Umbilical cord (tissue), 2 donors: ENCODE results near the gene ID1. TPM values are rescaled to one million over a fixed set of nuclear protein-coding genes. Genes with fewer than 3 reads are reported as not detected.
A peak's percentile ranks its signal among the peaks of the same experiment; 100 is the strongest.
"Not testable (repeated sequence)": the region's sequence is repeated elsewhere in the genome, so short reads cannot be mapped to it uniquely, and the experiment has no call there.

Experiments
- DNase-seq: peaks from one replicate; pipeline ENCODE4 v3.0.0-alpha.2; 2015; ENCODE audit warnings: low spot score
- total RNA-seq: library from RNA; depleted of rRNA; stranded (reverse); fragments of >200 nt; gene quantifications from one replicate; pipeline ENCODE4 v1.2.3, GENCODE V29; 2014; ENCODE audit warnings: low replicate concordance; ENCODE audit not compliant: insufficient read depth

The ID1 gene
- total RNA-seq, 1 donor from 2014 or later = 224 TPM

DNA sequence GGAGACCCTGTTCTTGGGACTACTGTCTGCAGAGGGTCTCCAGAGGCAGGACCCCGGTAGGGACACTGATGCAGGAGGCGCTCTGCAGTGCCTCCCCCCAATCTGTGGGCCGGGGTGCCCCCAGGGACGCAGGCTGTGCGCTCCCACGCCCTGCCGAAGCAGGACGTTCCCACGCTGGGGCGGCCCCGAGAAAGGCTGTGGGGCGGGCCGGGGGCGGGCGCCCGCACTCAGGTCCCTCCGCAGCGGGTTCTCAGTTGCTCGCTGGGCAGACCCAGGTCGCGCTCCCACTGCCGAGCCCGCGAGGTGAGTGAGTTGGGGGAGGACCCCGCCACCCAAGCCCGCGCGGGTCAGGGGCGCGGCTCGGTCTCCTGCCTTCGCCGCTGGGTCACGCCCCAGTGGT lies 32.6 kb downstream of the ID1 start, which contains the start of gene COX4I2:
Gene COX4I2, plus strand, starts transcription at position 253 of the 400 bp plus-strand sequence. CDS start 1,106 bp downstream, outside the sequence.
- peak; percentile 19 for DNase-seq

DNA sequence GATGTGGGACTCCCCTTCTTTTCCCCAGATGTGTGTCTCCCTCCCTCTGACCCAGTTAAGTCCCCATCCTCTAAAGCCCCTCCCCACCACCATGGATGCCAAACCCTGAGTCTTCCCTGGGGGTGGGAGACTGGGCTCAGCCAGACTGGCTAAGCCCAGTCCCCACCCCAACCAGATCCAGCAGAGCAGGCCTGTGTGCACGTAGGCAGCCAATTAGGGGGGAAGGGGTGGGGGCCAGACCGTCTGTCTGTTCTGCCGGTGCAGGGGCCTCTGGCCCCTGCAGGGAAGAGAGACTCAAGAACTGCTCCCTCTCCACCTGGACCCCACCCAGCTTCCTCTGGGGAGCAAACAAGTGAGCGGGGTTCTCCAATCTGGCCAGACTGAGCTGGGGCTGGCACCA lies 33.2 kb downstream of the ID1 start:
- DNase-seq = peak; percentile 54

DNA sequence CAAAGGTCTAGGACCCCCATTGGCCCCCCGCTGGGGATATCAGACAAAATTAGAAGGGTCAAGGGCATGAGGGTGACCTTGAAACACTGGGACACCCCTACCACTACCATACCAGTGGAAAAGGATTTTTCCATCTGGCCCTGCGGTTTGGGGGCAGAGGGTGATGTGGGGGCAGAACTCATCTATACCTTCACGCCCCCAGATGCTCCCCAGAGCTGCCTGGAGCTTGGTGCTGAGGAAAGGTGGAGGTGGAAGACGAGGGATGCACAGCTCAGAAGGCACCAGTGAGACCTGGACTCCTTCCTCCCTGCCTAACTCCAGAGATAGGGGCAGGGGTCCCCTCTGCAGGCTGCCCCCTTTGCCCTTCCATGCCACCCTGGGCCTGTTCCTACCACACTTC lies 33.7 kb downstream of the ID1 start:
- no peak for DNase-seq

DNA sequence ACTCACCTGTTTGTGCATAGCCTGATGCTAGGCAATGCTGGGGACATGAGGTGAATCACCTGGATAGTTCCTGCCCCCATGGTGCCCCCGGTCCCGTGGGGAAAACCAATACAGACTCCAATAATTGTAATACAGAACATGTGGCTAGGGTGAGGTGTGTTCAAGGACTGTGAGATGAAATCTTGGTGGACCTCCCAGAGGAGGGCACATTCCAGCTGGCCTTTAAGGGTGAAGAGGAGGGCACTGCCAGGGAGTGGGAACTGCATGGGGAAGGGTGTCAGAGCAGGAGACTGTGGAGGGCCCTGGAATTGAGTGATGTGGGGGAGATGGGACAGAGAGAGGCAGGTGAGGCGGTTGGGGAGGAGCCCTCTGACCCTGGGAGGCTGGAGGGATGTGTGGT lies 35.2 kb downstream of the ID1 start:
- no peak for DNase-seq

DNA sequence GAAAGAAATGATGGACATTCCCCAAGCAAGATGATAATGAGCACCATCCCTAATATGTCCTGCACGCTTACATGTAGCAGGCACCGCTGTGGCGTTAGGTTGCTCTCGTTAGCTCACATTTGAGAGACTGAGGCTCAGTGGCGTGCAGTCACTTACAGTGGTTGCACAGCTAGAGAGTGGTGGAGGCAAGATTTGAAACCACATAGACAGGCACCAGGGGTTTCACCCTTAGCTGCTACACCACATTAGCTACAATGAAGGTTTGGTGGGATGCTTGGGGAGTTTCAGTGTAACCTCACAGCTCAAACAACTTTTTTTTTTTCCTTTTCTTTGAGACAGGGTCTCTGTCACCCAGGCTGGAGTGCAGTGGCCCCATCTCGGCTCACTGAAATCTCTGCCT lies 36.3 kb downstream of the ID1 start:
- no peak for DNase-seq

DNA sequence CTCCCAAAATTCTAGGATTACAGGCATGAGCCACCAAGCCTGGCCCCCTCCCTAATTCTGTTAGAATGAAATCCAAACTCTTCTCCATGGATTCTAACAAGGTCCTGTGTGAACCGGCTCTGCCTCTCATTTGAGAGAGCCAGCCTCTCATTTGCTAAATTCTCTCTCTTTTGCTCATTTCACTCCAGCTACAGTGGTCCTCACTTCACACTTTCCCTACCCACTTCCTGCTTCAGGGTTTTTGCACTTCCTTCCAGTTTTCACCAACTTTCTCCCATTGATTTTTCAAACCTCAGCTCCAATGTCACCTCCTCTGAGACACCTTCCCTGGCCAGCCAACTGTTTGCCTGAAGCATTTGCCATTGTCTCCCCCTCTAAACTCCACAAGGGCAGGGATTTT lies 37.7 kb downstream of the ID1 start:
- DNase-seq = no peak

DNA sequence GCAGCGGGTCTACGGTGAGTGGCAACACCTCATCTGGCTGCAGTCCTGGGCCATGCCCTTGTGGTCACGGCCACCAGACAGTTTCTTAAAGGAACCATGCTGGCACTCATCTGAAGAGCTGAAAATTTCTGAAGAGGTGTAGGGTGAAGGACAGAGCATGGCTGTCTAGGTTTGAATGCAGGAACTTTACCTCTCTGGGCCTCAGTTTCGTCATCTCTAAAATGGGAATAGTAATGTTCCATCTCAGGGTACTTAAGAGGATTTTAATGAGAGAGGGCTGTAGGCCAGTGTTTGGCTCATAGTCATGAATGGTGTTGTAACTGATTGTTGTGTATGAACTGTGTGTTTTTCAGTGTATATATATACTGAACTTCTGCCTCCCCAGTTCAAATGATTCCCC lies 38.4 kb downstream of the ID1 start:
- no peak for DNase-seq

DNA sequence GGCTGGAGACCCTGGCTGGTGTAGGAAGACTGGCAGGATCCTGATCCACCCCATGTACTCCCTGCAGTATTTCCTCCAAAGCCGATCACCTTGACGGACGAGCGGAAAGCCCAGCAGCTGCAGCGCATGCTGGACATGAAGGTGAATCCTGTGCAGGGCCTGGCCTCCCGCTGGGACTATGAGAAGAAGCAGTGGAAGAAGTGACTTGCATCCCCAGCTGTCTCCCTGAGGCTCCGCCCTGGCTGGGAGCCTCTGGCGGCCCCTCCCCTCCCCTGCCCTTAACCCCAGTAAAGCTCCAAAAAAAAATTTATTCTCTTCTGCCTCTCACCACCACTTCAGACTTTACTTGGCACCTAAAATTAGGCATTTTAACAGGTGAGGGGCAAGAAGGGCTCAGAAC lies 39.6 kb downstream of the ID1 start:
- no peak for DNase-seq

DNA sequence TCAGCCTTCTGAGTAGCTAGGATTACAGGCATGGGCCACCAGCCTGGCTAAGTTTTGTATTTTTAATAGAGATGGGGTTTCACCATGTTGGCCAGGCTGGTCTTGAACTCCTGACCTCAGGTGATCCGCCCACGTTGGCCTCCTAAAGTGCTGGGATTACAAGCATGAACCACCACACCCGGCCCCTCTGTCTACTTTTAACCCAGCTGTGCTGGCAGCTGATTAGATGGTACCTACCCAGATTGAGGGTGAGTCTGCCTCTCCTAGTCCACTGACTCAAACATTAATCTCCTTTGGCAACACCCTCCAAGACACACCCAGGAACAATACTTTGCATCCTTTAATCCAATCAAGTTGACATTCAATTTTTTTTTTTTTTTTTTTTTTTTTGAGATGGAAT lies 43.0 kb downstream of the ID1 start:
- not testable (repeated sequence) for DNase-seq

DNA sequence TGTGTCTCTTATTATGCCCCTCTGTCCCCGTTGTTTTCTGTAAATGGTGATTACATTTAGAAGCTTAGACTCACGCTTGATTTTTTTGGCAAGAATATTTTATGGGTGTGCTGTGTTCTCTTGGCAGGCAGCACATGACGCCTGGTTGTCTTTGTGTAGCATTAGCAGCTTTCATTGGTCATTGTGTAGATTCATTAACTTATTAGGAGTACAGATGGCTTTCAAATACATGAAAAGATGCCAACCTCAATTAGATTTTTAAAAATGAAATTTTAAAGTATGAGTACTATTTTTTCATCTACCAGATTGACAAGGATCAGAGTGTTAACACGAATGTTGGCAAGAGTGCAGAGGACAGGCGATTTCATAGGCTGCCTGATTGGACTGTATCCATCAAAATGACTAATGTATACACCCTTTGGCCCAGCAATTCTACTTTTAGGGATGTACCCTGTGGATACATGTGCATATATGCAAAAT lies 47.9 kb downstream of the ID1 start:
- DNase-seq = peak; percentile 69

DNA sequence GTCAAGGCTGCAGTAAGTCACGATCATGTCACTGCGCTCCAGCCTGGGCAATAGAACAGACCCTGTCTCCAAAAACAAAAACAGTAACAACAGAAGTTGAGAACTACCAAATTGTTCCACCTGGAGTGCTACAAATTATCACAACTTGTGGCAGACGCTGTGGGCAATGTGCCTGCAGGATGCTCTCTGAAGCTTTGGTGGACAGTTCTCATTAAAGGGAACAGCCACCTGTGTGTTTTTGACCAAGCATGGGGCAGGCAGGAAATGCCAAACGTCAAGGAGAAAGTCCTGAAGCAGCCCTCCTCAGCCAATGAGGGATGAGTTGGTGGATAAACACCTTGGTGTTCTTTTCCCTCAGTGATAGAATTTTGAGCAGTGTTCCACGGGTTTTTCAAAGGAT lies 48.5 kb downstream of the ID1 start:
- DNase-seq = no peak

DNA sequence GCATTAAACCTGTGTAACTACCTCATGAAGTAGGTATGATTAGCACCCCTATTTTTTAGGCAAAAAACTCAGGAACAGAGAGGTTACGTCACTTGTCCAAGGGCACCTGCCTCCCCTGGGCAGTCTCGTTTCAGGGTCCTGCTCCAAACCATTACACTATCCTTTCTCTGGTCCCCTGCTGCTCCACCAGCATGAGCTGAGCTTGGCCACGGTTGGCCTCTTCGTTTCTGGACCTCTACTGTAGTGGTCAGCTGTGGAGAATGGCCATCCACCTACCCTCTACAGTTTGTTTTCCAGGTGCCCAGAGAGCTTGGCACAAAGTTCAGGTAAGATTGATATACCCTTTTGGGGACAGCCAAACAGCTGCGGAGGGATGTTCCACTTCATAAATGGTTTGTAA lies 49.4 kb downstream of the ID1 start:
- no peak for DNase-seq

Other genes starting within 250 kb of the ID1 start
- gene DEFB118, start 236.7 kb upstream of the ID1 start, total RNA-seq = not detected
- not detected for gene DEFB119, start 214.7 kb upstream of the ID1 start, total RNA-seq
- gene DEFB121, start 199.1 kb upstream of the ID1 start, total RNA-seq = not detected
- not detected for gene DEFB123, start 164.7 kb upstream of the ID1 start, total RNA-seq
- not detected for gene DEFB124, start 130.2 kb upstream of the ID1 start, total RNA-seq
- gene REM1, start 130.0 kb upstream of the ID1 start, total RNA-seq = not detected
- gene HM13, start 90.8 kb upstream of the ID1 start, total RNA-seq = 42.1 TPM
- gene COX4I2, start 32.6 kb downstream of the ID1 start, total RNA-seq = 7.9 TPM
- 37.8 TPM for gene BCL2L1, start 117.6 kb downstream of the ID1 start, total RNA-seq
- 5.3 TPM for gene TPX2, start 134.0 kb downstream of the ID1 start, total RNA-seq
- gene MYLK2, start 214.1 kb downstream of the ID1 start, total RNA-seq = 0.72 TPM
- 0.72 TPM for gene FOXS1, start 240.3 kb downstream of the ID1 start, total RNA-seq